Fibroblast of lung (primary cell): ENCODE results near the gene JMJD1C. TPM values are rescaled to one million over a fixed set of nuclear protein-coding genes. Genes with fewer than 3 reads are reported as not detected.
"Not testable (repeated sequence)": the region's sequence is repeated elsewhere in the genome, so short reads cannot be mapped to it uniquely, and the experiment has no call there.

Experiments
- DNase-seq, 2 donors: peaks; one replicate each; pipeline versions ENCODE4 v3.0.0 to v3.0.0-alpha.2; 2010; ENCODE audit warnings: low read depth in 2 of 2
- H2AFZ ChIP-seq: 2 replicates; pipeline ENCODE4 v1.5.1; 2012; ENCODE audit warnings: low read length, control low read depth, inconsistent platforms
- H3K27ac ChIP-seq: 2 replicates; pipeline ENCODE4 v1.5.1; 2011; ENCODE audit warnings: low read length, control low read depth; ENCODE audit not compliant: insufficient read depth
- H3K27me3 ChIP-seq: 2 replicates; pipeline ENCODE4 v1.5.1; 2011; ENCODE audit warnings: mild to moderate bottlenecking, low read length; ENCODE audit not compliant: control insufficient read depth, insufficient read depth
- H3K36me3 ChIP-seq: 2 replicates; pipeline ENCODE4 v1.5.1; 2011; ENCODE audit warnings: low read length; ENCODE audit not compliant: control insufficient read depth, insufficient read depth
- H3K4me1 ChIP-seq: 2 replicates; pipeline ENCODE4 v1.5.1; 2011; ENCODE audit warnings: low read length; ENCODE audit not compliant: control insufficient read depth, insufficient read depth; ENCODE audit errors: extremely low read depth
- H3K4me2 ChIP-seq: 2 replicates; pipeline ENCODE4 v1.5.1; 2011; ENCODE audit warnings: low read length, control low read depth; ENCODE audit not compliant: insufficient read depth; ENCODE audit errors: extremely low read depth
- H3K4me3 ChIP-seq, 4 experiments: fragments of 200-600 bp in 1 of 4; sonication (generic) in 1 of 4; replicated peaks in 1 of 4; 2 replicates each; pipeline ENCODE4 v1.5.1; 2011 to 2016; ENCODE audit warnings: low read length in 4 of 4, low read depth in 3 of 4, mild to moderate bottlenecking in 3 of 4, control low read depth in 2 of 4, inconsistent platforms in 1 of 4, mixed read lengths in 1 of 4; ENCODE audit not compliant: insufficient read depth in 1 of 4; ENCODE audit errors: control extremely low read depth in 1 of 4
- H3K79me2 ChIP-seq: 2 replicates; pipeline ENCODE4 v1.5.1; 2012; ENCODE audit warnings: mild to moderate bottlenecking, low read length, inconsistent platforms; ENCODE audit not compliant: control insufficient read depth, insufficient read depth
- H3K9ac ChIP-seq: 2 replicates; pipeline ENCODE4 v1.5.1; 2011; ENCODE audit warnings: mild to moderate bottlenecking, low read length, control low read depth; ENCODE audit not compliant: insufficient read depth
- H3K9me3 ChIP-seq: 2 replicates; pipeline ENCODE4 v1.5.1; 2012; ENCODE audit warnings: low read depth, low read length; ENCODE audit not compliant: control insufficient read depth, insufficient read depth
- H4K20me1 ChIP-seq: 2 replicates; pipeline ENCODE4 v1.5.1; 2011; ENCODE audit warnings: low read length; ENCODE audit not compliant: control insufficient read depth, insufficient read depth; ENCODE audit errors: extremely low read depth
- EZH2 ChIP-seq: IDR thresholded peaks from 2 replicates; pipeline ENCODE4 v1.5.1; 2012; ENCODE audit warnings: low read length, control low read depth, mild to moderate bottlenecking; ENCODE audit errors: missing control alignments
- polyA plus RNA-seq, 2 donors: library from polyadenylated mRNA; depleted of rRNA in 1 of 2; stranded (reverse) in 1 of 2; unstranded in 1 of 2; fragments of >200 nt; gene quantifications; 2 replicates each; pipeline ENCODE4 v1.2.1, GENCODE V29; 2011 to 2012; ENCODE audit warnings: missing spikeins in 1 of 2
- total RNA-seq: library from RNA; depleted of rRNA; stranded (reverse); fragments of >200 nt; gene quantifications from 2 replicates; pipeline ENCODE4 v1.2.1, GENCODE V29; 2014
- TF ChIP-seq, protein P1 (sequence below), 2 donors: IDR thresholded peaks in 1 of 2; conservative IDR thresholded peaks in 1 of 2; 1 replicate in 1 of 2; 2 replicates in 1 of 2; pipeline ENCODE4 v1.5.1; 2011 to 2012; ENCODE audit warnings: low read length in 2 of 2, control low read depth in 1 of 2, inconsistent platforms in 1 of 2, low read depth in 1 of 2, mild to moderate bottlenecking in 1 of 2

The JMJD1C gene
- total and polyA plus RNA-seq, 2 donors (not counting 1 experiment from before 2014, with no cell fraction given), result 39.9 to 67.0 TPM

- Histone ChIP-seq H3K27ac (no peak overlapping the region), H3K9me3 (no peaks in the 10 kb centered on the region), H3K4me1 (no peaks in the 10 kb centered on the region), H4K20me1 (no peaks in the 10 kb centered on the region), H3K36me3 (no peaks in the 10 kb centered on the region), H2AFZ (no peak overlapping the region), H3K4me2 (no peak overlapping the region), H3K4me3 (no peak overlapping the region), H3K27me3 (no peaks in the 10 kb centered on the region), H3K9ac (no peak overlapping the region), H3K79me2 (no peaks in the 10 kb centered on the region)
- DNase-seq, result no peak
- TF ChIP-seq, protein P1, sequence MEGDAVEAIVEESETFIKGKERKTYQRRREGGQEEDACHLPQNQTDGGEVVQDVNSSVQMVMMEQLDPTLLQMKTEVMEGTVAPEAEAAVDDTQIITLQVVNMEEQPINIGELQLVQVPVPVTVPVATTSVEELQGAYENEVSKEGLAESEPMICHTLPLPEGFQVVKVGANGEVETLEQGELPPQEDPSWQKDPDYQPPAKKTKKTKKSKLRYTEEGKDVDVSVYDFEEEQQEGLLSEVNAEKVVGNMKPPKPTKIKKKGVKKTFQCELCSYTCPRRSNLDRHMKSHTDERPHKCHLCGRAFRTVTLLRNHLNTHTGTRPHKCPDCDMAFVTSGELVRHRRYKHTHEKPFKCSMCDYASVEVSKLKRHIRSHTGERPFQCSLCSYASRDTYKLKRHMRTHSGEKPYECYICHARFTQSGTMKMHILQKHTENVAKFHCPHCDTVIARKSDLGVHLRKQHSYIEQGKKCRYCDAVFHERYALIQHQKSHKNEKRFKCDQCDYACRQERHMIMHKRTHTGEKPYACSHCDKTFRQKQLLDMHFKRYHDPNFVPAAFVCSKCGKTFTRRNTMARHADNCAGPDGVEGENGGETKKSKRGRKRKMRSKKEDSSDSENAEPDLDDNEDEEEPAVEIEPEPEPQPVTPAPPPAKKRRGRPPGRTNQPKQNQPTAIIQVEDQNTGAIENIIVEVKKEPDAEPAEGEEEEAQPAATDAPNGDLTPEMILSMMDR (conservative IDR thresholded peaks at IDR 0.05 in 1 of 2, IDR thresholded peaks at IDR 0.05 in 1 of 2; ENCODE audit: low read depth in 1 of 2, low read length in 2 of 2), result no peak
- no peak for TF ChIP-seq EZH2
Observed at GRCh38 chr10:63288170-63288569, 177.6 kb downstream of the JMJD1C start.

- no peaks in the 10 kb centered on the region for H4K20me1 ChIP-seq
- H3K27ac ChIP-seq, result no peak overlapping the region
- no peak overlapping the region for H2AFZ ChIP-seq
- TF ChIP-seq EZH2, result no peak
- TF ChIP-seq, protein P1 (conservative IDR thresholded peaks at IDR 0.05 in 1 of 2, IDR thresholded peaks at IDR 0.05 in 1 of 2; ENCODE audit: low read depth in 1 of 2, low read length in 2 of 2), result no peak
- H3K4me2 ChIP-seq, result no peak overlapping the region
- H3K36me3 ChIP-seq, result no peaks in the 10 kb centered on the region
- DNase-seq, result no peak
- H3K4me3 ChIP-seq, result no peak overlapping the region
- H3K9me3 ChIP-seq, result no peaks in the 10 kb centered on the region
- no peaks in the 10 kb centered on the region for H3K79me2 ChIP-seq
- no peak overlapping the region for H3K9ac ChIP-seq
- H3K27me3 ChIP-seq, result no peaks in the 10 kb centered on the region
- no peaks in the 10 kb centered on the region for H3K4me1 ChIP-seq
Observed at GRCh38 chr10:63286754-63287264, 179.0 kb downstream of the JMJD1C start.

- Histone ChIP-seq H4K20me1 (no peaks in the 10 kb centered on the region), H3K27ac (no peak overlapping the region), H3K4me1 (no peaks in the 10 kb centered on the region), H3K9me3 (no peaks in the 10 kb centered on the region), H2AFZ (no peak overlapping the region), H3K4me2 (no peak overlapping the region), H3K27me3 (no peaks in the 10 kb centered on the region), H3K4me3 (no peak overlapping the region), H3K79me2 (no peaks in the 10 kb centered on the region), H3K9ac (no peak overlapping the region), H3K36me3 (no peaks in the 10 kb centered on the region)
- TF ChIP-seq, protein P1 (conservative IDR thresholded peaks at IDR 0.05 in 1 of 2, IDR thresholded peaks at IDR 0.05 in 1 of 2; ENCODE audit: low read depth in 1 of 2, low read length in 2 of 2), result no peak
- TF ChIP-seq EZH2, result no peak
- peak in 1 of 2 donors; percentile 71 for DNase-seq
Observed at GRCh38 chr10:63286340-63286739, 179.4 kb downstream of the JMJD1C start.

GRCh38 chr10:63283901-63284300, 181.9 kb downstream of the JMJD1C start:
- H3K79me2 ChIP-seq, H3K27ac ChIP-seq, H3K36me3 ChIP-seq, H3K4me3 ChIP-seq, H2AFZ ChIP-seq, DNase-seq, H4K20me1 ChIP-seq, H3K9ac ChIP-seq, H3K4me1 ChIP-seq, H3K27me3 ChIP-seq, H3K4me2 ChIP-seq, H3K9me3 ChIP-seq: not testable (repeated sequence)
